Measurements from ENCODE around the gene ARHGAP4.
A peak's percentile ranks its signal among the peaks of the same experiment; 100 is the strongest.

Gene ARHGAP4

DNA sequence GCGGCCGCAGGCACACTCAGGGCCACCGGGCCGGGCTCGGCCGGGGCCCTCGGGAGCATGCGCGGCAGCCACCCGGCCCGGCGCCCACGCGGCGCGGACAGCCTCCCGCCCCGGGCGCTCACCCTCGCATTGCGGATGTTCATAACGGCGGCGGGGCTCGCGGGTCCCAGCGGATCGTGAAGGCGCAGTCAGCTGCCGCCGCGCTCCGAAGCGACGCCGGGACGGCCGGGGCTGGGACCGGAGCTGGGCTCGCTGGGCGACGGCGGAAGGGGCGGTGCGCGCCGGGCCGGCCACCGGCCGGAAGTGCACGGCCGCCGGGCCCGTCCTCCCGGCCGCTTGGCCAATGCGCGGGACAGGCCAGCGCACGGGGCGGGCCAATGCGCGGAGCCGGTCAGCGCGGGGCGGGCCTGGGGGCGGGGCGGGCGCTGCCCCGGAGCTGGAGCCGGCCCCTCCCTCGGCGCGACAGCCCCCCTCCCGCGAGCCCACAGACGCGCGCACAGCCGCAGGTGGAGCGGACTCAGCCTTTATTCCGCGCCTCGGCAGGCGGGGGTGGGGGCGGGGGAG is 8.8 kb upstream of the ARHGAP4 start, which contains the start of gene NAA10:
Gene NAA10, minus strand, starts transcription at position 276 of the 564 bp plus-strand sequence. Its CDS starts 133 bp downstream, at position 143.
- Histone ChIP-seq H3K9me3 (ENCODE audit: low read depth, low read length) (no peaks in the 10 kb centered on the region), H3K27ac (peak within 1 kb of the TSS; percentile 50), H3K9ac (ENCODE audit: insufficient read length) (peak within 1 kb of the TSS; percentile 68), H3K36me3 (ENCODE audit: insufficient read depth, low read length) (peaks cover 5% of the 10 kb centered on the region; the same call in 1 of the 2 replicates), H3K4me3 (peak within 1 kb of the TSS; percentile 76)
- peak; percentile 22; the same call in 1 of the 2 replicates for TF ChIP-seq POLR2AphosphoS5 (IDR thresholded peaks at IDR 0.05; ENCODE audit: borderline replicate concordance, low read depth, low read length)
- TF ChIP-seq EZH2 (IDR thresholded peaks at IDR 0.05), result no peak
- no peak for DNase-seq (ENCODE audit: low read depth, low spot score)

DNA sequence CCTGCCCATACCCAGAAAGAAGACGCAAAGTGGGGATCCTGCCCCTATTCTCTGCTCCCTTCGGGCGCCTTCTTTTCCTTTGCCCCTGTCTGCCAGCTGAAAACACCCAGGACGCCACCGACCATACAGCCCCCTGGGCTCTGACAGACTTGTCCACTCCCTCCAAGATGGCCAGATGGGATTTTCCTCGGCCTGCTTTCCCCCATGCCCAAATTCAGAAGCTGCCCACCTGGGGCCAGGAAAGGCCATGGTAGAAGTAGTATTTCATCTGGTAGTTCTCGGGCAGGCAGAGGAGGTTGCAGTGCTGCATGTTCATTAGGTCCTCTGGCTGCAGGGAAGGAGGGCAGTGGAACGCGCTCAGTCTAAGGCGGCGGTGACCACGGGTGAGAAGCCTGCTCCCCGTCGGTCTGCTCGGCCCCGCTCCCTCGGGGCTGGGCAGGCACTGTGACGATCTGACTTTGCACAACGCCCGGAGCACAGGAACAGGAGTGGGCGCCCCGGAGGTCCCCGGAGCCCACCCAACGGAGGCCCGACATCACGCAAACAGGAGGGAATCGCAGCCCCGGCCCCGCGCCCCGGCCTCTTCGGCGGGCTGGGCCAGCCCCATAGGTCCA is 8.2 kb upstream of the ARHGAP4 start:
- Histone ChIP-seq H3K27ac (peak overlapping the region; percentile 50), H3K36me3 (ENCODE audit: insufficient read depth, low read length) (peaks cover 5% of the 10 kb centered on the region; the same call in 1 of the 2 replicates), H3K4me3 (peak overlapping the region; percentile 76), H3K9ac (ENCODE audit: insufficient read length) (peak overlapping the region; percentile 68), H3K9me3 (ENCODE audit: low read depth, low read length) (no peaks in the 10 kb centered on the region)
- TF ChIP-seq FOXP2 (optimal IDR thresholded peaks at IDR 0.05; ENCODE audit: control extremely low read depth, extremely low read length, insufficient read depth) (no peak), EZH2 (IDR thresholded peaks at IDR 0.05) (no peak), POLR2AphosphoS5 (IDR thresholded peaks at IDR 0.05; ENCODE audit: borderline replicate concordance, low read depth, low read length) (no peak)
- DNase-seq (ENCODE audit: low read depth, low spot score), result no peak

DNA sequence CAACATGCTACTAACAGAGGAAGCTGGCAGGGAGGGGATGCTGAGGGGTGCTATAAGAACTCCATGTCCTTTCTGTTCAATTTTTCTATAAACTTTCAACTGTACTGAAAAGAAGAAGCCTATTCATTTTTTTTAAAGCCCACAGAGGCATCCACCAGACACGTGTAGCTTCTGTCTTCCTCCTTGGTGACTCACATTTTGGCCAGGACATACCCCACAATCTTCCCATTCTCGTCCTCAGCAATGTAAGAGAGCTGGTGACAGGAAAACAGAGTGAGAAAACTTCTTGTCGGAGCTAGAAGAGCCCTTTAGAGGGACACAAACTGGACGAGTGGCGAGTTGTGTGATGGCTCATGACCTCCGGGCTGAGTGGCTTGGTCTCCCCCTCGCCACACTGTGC is 7.7 kb upstream of the ARHGAP4 start:
- TF ChIP-seq EZH2 (IDR thresholded peaks at IDR 0.05) (no peak), POLR2AphosphoS5 (IDR thresholded peaks at IDR 0.05; ENCODE audit: borderline replicate concordance, low read depth, low read length) (no peak), FOXP2 (optimal IDR thresholded peaks at IDR 0.05; ENCODE audit: control extremely low read depth, extremely low read length, insufficient read depth) (no peak)
- Histone ChIP-seq H3K27ac (no peak overlapping the region), H3K4me3 (peak overlapping the region; percentile 76), H3K9ac (ENCODE audit: insufficient read length) (peak overlapping the region; percentile 68), H3K36me3 (ENCODE audit: insufficient read depth, low read length) (peaks cover 5% of the 10 kb centered on the region; the same call in 1 of the 2 replicates), H3K9me3 (ENCODE audit: low read depth, low read length) (no peaks in the 10 kb centered on the region)
- DNase-seq (ENCODE audit: low read depth, low spot score), result no peak

DNA sequence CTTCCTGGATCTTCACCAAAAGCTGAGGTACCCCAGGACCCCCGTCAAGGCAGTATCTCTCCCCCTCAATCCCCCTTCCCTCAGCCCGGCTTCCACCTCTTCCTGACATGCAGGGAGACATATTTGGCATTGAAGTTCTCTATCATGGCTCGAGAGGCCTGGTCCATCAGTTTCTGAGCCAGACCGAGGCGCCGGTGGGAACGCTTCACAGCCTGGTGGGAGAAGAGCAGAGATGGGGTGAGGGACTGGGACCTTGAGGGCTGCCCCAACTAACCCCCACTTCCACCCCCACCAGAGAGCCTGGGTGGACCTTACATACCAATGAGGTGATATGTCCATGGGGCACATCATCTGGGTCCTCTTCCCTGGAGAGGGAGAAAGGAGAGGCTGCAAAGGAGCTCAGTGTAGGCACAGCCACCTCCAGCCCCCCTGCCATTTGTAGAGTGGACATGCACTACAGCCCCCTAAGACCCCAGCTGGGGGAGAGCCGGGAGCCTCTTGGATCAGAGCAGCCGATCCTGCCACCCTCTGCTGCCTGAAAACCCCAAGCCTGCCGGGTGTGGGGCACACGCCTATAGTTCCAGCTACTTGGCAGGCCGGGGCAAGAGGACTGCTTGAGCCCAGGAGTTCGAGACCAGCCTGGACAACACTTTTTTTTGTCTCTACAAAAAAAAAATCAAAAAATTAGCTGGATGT is 6.3 kb upstream of the ARHGAP4 start:
- H3K27ac ChIP-seq, result no peak overlapping the region
- H3K9ac ChIP-seq (ENCODE audit: insufficient read length), result no peak overlapping the region
- H3K4me3 ChIP-seq, result no peak overlapping the region
- no peak for DNase-seq (ENCODE audit: low read depth, low spot score)
- H3K36me3 ChIP-seq (ENCODE audit: insufficient read depth, low read length), result peaks cover 5% of the 10 kb centered on the region; the same call in 1 of the 2 replicates
- TF ChIP-seq EZH2 (IDR thresholded peaks at IDR 0.05), result no peak
- no peak for TF ChIP-seq FOXP2 (optimal IDR thresholded peaks at IDR 0.05; ENCODE audit: control extremely low read depth, extremely low read length, insufficient read depth)
- no peak for TF ChIP-seq POLR2AphosphoS5 (IDR thresholded peaks at IDR 0.05; ENCODE audit: borderline replicate concordance, low read depth, low read length)
- no peaks in the 10 kb centered on the region for H3K9me3 ChIP-seq (ENCODE audit: low read depth, low read length)

DNA sequence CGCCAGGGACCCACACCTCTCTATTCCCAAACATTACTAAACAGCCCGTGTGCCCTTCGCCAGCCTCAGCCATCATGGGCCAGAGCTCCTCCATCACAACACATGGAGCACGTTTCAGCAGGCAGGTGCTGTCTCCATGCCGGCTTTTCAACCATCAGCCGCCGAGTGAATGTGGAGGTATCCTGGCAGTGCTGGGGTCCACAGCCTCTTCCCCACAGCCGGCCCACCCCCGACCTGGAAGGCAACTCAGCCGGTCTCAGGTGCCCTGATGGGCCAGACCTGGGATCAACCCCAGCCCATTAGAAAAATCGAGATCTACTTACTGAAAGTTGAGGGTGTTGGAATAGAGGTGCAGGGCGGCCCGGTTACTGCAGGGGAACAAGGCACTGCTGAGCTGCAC is 5.7 kb upstream of the ARHGAP4 start:
- no peak for DNase-seq (ENCODE audit: low read depth, low spot score)
- TF ChIP-seq POLR2AphosphoS5 (IDR thresholded peaks at IDR 0.05; ENCODE audit: borderline replicate concordance, low read depth, low read length), result no peak
- TF ChIP-seq EZH2 (IDR thresholded peaks at IDR 0.05), result no peak
- no peak for TF ChIP-seq FOXP2 (optimal IDR thresholded peaks at IDR 0.05; ENCODE audit: control extremely low read depth, extremely low read length, insufficient read depth)
- no peaks in the 10 kb centered on the region for H3K9me3 ChIP-seq (ENCODE audit: low read depth, low read length)
- H3K27ac ChIP-seq, result no peak overlapping the region
- H3K36me3 ChIP-seq (ENCODE audit: insufficient read depth, low read length), result peaks cover 5% of the 10 kb centered on the region; the same call in 1 of the 2 replicates
- no peak overlapping the region for H3K4me3 ChIP-seq
- H3K9ac ChIP-seq (ENCODE audit: insufficient read length), result no peak overlapping the region

DNA sequence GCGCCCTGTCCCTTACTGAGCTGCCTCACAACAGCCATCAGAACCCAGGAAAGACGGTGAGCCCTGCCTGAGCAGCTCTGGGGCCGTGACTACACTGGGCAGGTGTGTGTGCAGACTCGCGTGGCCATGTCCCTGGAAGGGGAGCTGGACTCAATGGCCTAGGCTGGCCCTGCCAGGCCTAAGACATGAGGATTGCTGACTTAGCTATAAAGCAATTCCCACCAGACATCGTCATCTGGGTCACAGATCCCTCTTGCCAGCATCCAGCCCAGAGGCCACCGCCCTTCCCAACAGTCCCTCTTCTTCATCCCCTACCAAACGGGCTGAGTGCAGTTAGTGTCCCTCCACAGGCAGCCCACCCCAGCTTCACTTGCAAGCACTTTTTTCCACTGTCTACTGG is 5.1 kb upstream of the ARHGAP4 start:
- TF ChIP-seq EZH2 (IDR thresholded peaks at IDR 0.05) (no peak), FOXP2 (optimal IDR thresholded peaks at IDR 0.05; ENCODE audit: control extremely low read depth, extremely low read length, insufficient read depth) (no peak), POLR2AphosphoS5 (IDR thresholded peaks at IDR 0.05; ENCODE audit: borderline replicate concordance, low read depth, low read length) (no peak)
- no peaks in the 10 kb centered on the region for H3K9me3 ChIP-seq (ENCODE audit: low read depth, low read length)
- H3K27ac ChIP-seq, result no peak overlapping the region
- no peak overlapping the region for H3K4me3 ChIP-seq
- H3K36me3 ChIP-seq (ENCODE audit: insufficient read depth, low read length), result peaks cover 5% of the 10 kb centered on the region; the same call in 1 of the 2 replicates
- DNase-seq (ENCODE audit: low read depth, low spot score), result no peak
- no peak overlapping the region for H3K9ac ChIP-seq (ENCODE audit: insufficient read length)

DNA sequence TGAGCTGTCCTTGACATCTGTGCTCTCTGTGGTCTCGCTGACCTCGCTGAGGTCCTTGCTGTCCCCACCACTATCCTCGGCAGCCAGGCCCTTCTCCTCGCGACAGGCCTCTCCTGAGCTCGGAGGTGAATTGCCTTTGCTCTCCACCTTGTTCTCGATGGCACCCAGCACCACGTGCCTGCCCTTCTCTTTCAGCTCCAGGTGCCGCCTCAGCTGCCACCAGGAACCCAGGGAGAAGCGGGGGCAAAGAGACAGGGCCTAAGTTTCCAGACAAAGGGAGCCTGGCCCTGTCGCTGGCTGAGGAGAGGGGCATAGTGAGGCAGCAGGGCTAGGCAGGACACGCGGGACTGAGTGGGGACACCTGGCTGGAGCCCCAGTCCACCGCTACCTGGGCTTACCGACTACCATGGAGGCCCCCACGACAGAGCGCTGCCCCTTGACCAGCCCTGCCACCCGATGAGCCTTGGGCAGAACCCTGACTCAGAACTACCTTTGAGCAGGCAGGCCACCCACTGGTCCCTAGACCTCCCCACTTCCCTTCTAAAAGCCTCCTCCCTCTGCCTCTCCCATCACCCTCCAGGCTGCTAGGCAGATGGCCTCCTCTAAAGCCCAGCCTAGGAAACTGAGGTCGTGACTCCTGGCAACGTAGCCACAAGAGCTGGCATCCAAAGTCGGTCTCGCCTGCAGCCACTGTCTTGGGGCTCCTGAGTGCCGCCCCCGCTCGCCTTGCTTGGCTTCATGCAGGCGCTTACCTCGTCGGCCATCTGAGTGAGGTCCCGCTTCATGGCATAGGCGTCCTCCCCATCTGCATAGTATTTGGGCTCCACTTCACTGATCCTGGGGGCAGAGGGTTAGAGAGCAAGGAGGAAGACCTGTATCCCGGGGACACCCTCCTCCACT is 4.2 kb upstream of the ARHGAP4 start:
- H3K9ac ChIP-seq (ENCODE audit: insufficient read length), result no peak overlapping the region
- TF ChIP-seq POLR2AphosphoS5 (IDR thresholded peaks at IDR 0.05; ENCODE audit: borderline replicate concordance, low read depth, low read length), result no peak
- peaks cover 5% of the 10 kb centered on the region; the same call in 1 of the 2 replicates for H3K36me3 ChIP-seq (ENCODE audit: insufficient read depth, low read length)
- H3K4me3 ChIP-seq, result no peak overlapping the region
- no peak overlapping the region for H3K27ac ChIP-seq
- DNase-seq (ENCODE audit: low read depth, low spot score), result no peak
- H3K9me3 ChIP-seq (ENCODE audit: low read depth, low read length), result no peaks in the 10 kb centered on the region

DNA sequence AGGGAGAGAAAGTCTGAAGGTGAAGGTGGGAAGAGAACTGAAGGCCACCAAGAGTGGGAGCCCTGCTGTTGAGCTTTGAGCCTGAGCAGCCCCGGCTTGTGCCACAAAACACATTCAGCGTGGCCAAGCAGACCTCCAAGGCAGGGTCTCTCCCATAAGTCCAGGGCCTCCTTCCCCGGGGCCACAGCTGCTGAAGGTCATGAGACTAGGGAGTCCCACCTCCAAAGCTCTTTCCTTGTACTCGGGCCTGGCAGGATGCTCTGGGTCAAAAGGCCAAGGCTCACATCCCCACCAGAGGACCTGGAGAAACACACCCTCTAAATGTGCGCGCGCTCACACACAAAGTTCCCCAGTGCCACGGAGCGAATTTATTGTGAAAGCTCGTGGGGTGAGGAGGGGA is 3.5 kb upstream of the ARHGAP4 start:
- Histone ChIP-seq H3K4me3 (no peak overlapping the region), H3K27ac (peak overlapping the region; percentile 10; the same call in 1 of the 2 replicates), H3K9ac (ENCODE audit: insufficient read length) (no peak overlapping the region), H3K36me3 (ENCODE audit: insufficient read depth, low read length) (peaks cover 5% of the 10 kb centered on the region; the same call in 1 of the 2 replicates), H3K9me3 (ENCODE audit: low read depth, low read length) (no peaks in the 10 kb centered on the region)
- no peak for DNase-seq (ENCODE audit: low read depth, low spot score)
- TF ChIP-seq FOXP2 (optimal IDR thresholded peaks at IDR 0.05; ENCODE audit: control extremely low read depth, extremely low read length, insufficient read depth) (no peak), EZH2 (IDR thresholded peaks at IDR 0.05) (no peak), POLR2AphosphoS5 (IDR thresholded peaks at IDR 0.05; ENCODE audit: borderline replicate concordance, low read depth, low read length) (no peak)
